ENCODE data around the gene SNX7. TPM values are rescaled to one million over a fixed set of nuclear protein-coding genes. Genes with fewer than 3 reads are reported as not detected.

Gene SNX7
- total RNA-seq, 1 donor from 2014 or later, result 46.0 TPM

- Mint-ChIP-seq H3K27ac (ENCODE audit: unreplicated experiment) (no peak overlapping the region), H3K4me1 (ENCODE audit: unreplicated experiment) (no peaks in the 10 kb centered on the region), H3K27me3 (ENCODE audit: unreplicated experiment) (peaks cover 1% of the 10 kb centered on the region), H3K9me3 (ENCODE audit: unreplicated experiment) (no peaks in the 10 kb centered on the region), H3K36me3 (ENCODE audit: low read depth, unreplicated experiment) (peaks cover 12% of the 10 kb centered on the region), H3K4me3 (ENCODE audit: unreplicated experiment) (no peak overlapping the region)
- DNase-seq (ENCODE audit: low spot score), result no peak
- TF ChIP-seq CTCF (IDR thresholded peaks at IDR 0.05; ENCODE audit: unreplicated experiment), result no peak
These were observed 46.0 kb downstream of the SNX7 start for GRCh38 chr1:98707556-98707955.

GRCh38 chr1:98709906-98710305 lies 48.4 kb downstream of the SNX7 start:
- H3K36me3 Mint-ChIP-seq (ENCODE audit: low read depth, unreplicated experiment), result peaks cover 15% of the 10 kb centered on the region
- TF ChIP-seq CTCF (IDR thresholded peaks at IDR 0.05; ENCODE audit: unreplicated experiment), result no peak
- DNase-seq (ENCODE audit: low spot score), result no peak
- H3K27ac Mint-ChIP-seq (ENCODE audit: unreplicated experiment), result no peak overlapping the region
- H3K4me3 Mint-ChIP-seq (ENCODE audit: unreplicated experiment), result no peak overlapping the region
- no peaks in the 10 kb centered on the region for H3K4me1 Mint-ChIP-seq (ENCODE audit: unreplicated experiment)
- peaks cover 1% of the 10 kb centered on the region for H3K27me3 Mint-ChIP-seq (ENCODE audit: unreplicated experiment)
- no peaks in the 10 kb centered on the region for H3K9me3 Mint-ChIP-seq (ENCODE audit: unreplicated experiment)

- H3K9me3 Mint-ChIP-seq (ENCODE audit: unreplicated experiment), result no peaks in the 10 kb centered on the region
- peaks cover 9% of the 10 kb centered on the region for H3K36me3 Mint-ChIP-seq (ENCODE audit: low read depth, unreplicated experiment)
- no peaks in the 10 kb centered on the region for H3K27me3 Mint-ChIP-seq (ENCODE audit: unreplicated experiment)
- H3K27ac Mint-ChIP-seq (ENCODE audit: unreplicated experiment), result no peak overlapping the region
- DNase-seq (ENCODE audit: low spot score), result no peak
- no peak for TF ChIP-seq CTCF (IDR thresholded peaks at IDR 0.05; ENCODE audit: unreplicated experiment)
- H3K4me3 Mint-ChIP-seq (ENCODE audit: unreplicated experiment), result no peak overlapping the region
- no peaks in the 10 kb centered on the region for H3K4me1 Mint-ChIP-seq (ENCODE audit: unreplicated experiment)
These were observed 62.1 kb downstream of the SNX7 start for GRCh38 chr1:98723574-98723973.

GRCh38 chr1:98732985-98733781 lies 71.7 kb downstream of the SNX7 start:
- H3K4me3 Mint-ChIP-seq (ENCODE audit: unreplicated experiment), result no peak overlapping the region
- no peak overlapping the region for H3K27ac Mint-ChIP-seq (ENCODE audit: unreplicated experiment)
- no peak for TF ChIP-seq CTCF (IDR thresholded peaks at IDR 0.05; ENCODE audit: unreplicated experiment)
- H3K27me3 Mint-ChIP-seq (ENCODE audit: unreplicated experiment), result peaks cover 5% of the 10 kb centered on the region
- DNase-seq (ENCODE audit: low spot score), result no peak
- H3K4me1 Mint-ChIP-seq (ENCODE audit: unreplicated experiment), result peaks cover 24% of the 10 kb centered on the region
- no peaks in the 10 kb centered on the region for H3K9me3 Mint-ChIP-seq (ENCODE audit: unreplicated experiment)
- H3K36me3 Mint-ChIP-seq (ENCODE audit: low read depth, unreplicated experiment), result no peaks in the 10 kb centered on the region

GRCh38 chr1:98733782-98734112 lies 72.2 kb downstream of the SNX7 start:
- no peaks in the 10 kb centered on the region for H3K36me3 Mint-ChIP-seq (ENCODE audit: low read depth, unreplicated experiment)
- peaks cover 24% of the 10 kb centered on the region for H3K4me1 Mint-ChIP-seq (ENCODE audit: unreplicated experiment)
- no peak overlapping the region for H3K27ac Mint-ChIP-seq (ENCODE audit: unreplicated experiment)
- no peaks in the 10 kb centered on the region for H3K9me3 Mint-ChIP-seq (ENCODE audit: unreplicated experiment)
- no peak for TF ChIP-seq CTCF (IDR thresholded peaks at IDR 0.05; ENCODE audit: unreplicated experiment)
- H3K27me3 Mint-ChIP-seq (ENCODE audit: unreplicated experiment), result peaks cover 5% of the 10 kb centered on the region
- no peak for DNase-seq (ENCODE audit: low spot score)
- H3K4me3 Mint-ChIP-seq (ENCODE audit: unreplicated experiment), result no peak overlapping the region
